ENCODE data around the gene SCN2B.
A peak's percentile ranks its signal among the peaks of the same experiment; 100 is the strongest.

The SCN2B gene

GRCh38 chr11:118152020-118152551 lies 24.4 kb downstream of the SCN2B start:
- DNase-seq: no peak

- DNase-seq: no peak
Measured at GRCh38 chr11:118151431-118151830, 25.0 kb downstream of the SCN2B start.

- no peak for DNase-seq
Measured at GRCh38 chr11:118149493-118149892, 26.9 kb downstream of the SCN2B start.

GRCh38 chr11:118148856-118149255 lies 27.6 kb downstream of the SCN2B start:
- DNase-seq: no peak

- DNase-seq: no peak
Measured at GRCh38 chr11:118148240-118148639, 28.2 kb downstream of the SCN2B start.

GRCh38 chr11:118147502-118147901 lies 28.9 kb downstream of the SCN2B start:
- no peak for DNase-seq

- no peak for DNase-seq
Measured at GRCh38 chr11:118146554-118146953, 29.9 kb downstream of the SCN2B start.

GRCh38 chr11:118145285-118146227 lies 30.9 kb downstream of the SCN2B start:
- DNase-seq: peak; percentile 91 to 92

- no peak for DNase-seq
Measured at GRCh38 chr11:118144301-118145268, 31.9 kb downstream of the SCN2B start.

- no peak for DNase-seq
Measured at GRCh38 chr11:118143661-118144185, 32.7 kb downstream of the SCN2B start.

- DNase-seq: no peak
Measured at GRCh38 chr11:118142809-118143208, 33.6 kb downstream of the SCN2B start.

- no peak for DNase-seq
Measured at GRCh38 chr11:118142081-118142480, 34.4 kb downstream of the SCN2B start.

GRCh38 chr11:118139578-118139977 lies 36.9 kb downstream of the SCN2B start:
- DNase-seq: no peak

- no peak for DNase-seq
Measured at GRCh38 chr11:118138839-118139420, 37.5 kb downstream of the SCN2B start.

- no peak for DNase-seq
Measured at GRCh38 chr11:118136801-118137200, 39.6 kb downstream of the SCN2B start.

GRCh38 chr11:118136341-118136740 lies 40.1 kb downstream of the SCN2B start:
- no peak for DNase-seq

GRCh38 chr11:118135796-118136165 lies 40.7 kb downstream of the SCN2B start:
- no peak for DNase-seq

GRCh38 chr11:118135051-118135795 lies 41.2 kb downstream of the SCN2B start:
- no peak for DNase-seq

- no peak for DNase-seq
Measured at GRCh38 chr11:118133816-118134215, 42.6 kb downstream of the SCN2B start.

- no peak for DNase-seq
Measured at GRCh38 chr11:118132385-118133151, 43.9 kb downstream of the SCN2B start.
